Transverse colon (tissue), 4 donors: ENCODE measurements around the gene PRDX3.

Experiments used
- EP300 ChIP-seq: sonication (generic); formaldehyde crosslinking; IDR thresholded peaks from one replicate; pipeline ENCODE4 v1.6.1; 2017; ENCODE audit warnings: antibody characterized with exemption, low read depth
- POLR2A ChIP-seq: fragments of 450-650 bp; IDR thresholded peaks from one replicate; pipeline ENCODE4 v1.6.1; 2016; ENCODE audit warnings: antibody characterized with exemption, mild to moderate bottlenecking, moderate library complexity
- POLR2AphosphoS5 ChIP-seq, 3 donors: sonication (generic); formaldehyde crosslinking; IDR thresholded peaks; one replicate each; pipeline ENCODE4 v1.6.1; 2016; ENCODE audit warnings: antibody characterized with exemption in 3 of 3
- TF ChIP-seq, protein P1 (sequence below), 5 experiments: fragments of 200-600 bp in 3 of 5; fragments of 450-650 bp in 2 of 5; sonication (generic) in 3 of 5; IDR thresholded peaks; 1 replicate in 2 of 5; 2 replicates in 3 of 5; pipeline ENCODE4 v1.5.1; 2016 to 2017; ENCODE audit warnings: antibody characterized with exemption in 5 of 5, inconsistent platforms in 3 of 5, mild to moderate bottlenecking in 2 of 5, moderate library complexity in 1 of 5

DNA sequence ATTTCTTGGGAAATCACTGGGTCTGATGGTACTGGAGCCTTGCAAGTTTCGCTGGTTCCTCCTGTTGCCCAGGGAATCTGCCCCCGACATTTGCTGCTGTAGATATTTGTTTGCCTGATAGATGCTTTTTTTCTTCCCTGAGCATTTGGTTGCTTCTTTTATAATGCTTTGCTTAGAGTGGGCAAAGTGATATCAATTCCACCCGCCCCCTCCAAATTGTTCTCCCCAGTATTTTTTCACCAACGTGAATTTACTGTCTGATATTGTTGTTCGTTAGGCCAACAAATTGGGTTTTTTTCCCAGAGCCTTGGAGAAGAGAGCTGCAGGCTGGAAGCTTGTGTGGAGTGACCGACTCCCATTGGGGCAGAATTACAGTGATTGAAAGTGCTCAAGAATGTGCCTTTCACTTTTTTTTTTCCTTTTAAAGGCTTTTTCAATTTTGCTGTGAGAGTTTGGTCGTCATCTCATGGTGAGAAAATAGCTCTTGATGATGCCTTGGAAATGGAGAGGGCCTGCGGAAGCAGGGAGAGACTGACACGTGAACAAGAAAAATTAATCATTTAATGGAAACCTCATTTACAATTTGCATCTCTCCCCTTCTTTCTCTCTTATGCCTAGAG is 31.2 kb upstream of the PRDX3 start:
- TF ChIP-seq POLR2A (no peak), EP300 (no peak), POLR2AphosphoS5 (IDR thresholded peaks at IDR 0.05) (no peak)
- TF ChIP-seq, protein P1, sequence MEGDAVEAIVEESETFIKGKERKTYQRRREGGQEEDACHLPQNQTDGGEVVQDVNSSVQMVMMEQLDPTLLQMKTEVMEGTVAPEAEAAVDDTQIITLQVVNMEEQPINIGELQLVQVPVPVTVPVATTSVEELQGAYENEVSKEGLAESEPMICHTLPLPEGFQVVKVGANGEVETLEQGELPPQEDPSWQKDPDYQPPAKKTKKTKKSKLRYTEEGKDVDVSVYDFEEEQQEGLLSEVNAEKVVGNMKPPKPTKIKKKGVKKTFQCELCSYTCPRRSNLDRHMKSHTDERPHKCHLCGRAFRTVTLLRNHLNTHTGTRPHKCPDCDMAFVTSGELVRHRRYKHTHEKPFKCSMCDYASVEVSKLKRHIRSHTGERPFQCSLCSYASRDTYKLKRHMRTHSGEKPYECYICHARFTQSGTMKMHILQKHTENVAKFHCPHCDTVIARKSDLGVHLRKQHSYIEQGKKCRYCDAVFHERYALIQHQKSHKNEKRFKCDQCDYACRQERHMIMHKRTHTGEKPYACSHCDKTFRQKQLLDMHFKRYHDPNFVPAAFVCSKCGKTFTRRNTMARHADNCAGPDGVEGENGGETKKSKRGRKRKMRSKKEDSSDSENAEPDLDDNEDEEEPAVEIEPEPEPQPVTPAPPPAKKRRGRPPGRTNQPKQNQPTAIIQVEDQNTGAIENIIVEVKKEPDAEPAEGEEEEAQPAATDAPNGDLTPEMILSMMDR (IDR thresholded peaks at IDR 0.05), result peak in 1 of 5 experiments; percentile 1
